ENCODE results near the gene UNC5A. TPM values are rescaled to one million over a fixed set of nuclear protein-coding genes. Genes with fewer than 3 reads are reported as not detected.

The UNC5A gene
- total RNA-seq, 4 donors from 2014 or later, result 0.19 TPM; not detected in 3

- H3K4me1 ChIP-seq, result no peaks in the 10 kb centered on the region
- H3K9me3 ChIP-seq, result no peaks in the 10 kb centered on the region
- no peak for TF ChIP-seq CTCF (IDR thresholded peaks at IDR 0.05)
- no peak for TF ChIP-seq POLR2A (IDR thresholded peaks at IDR 0.05)
- intact Hi-C loops (cut with DNase I), result no loop called here
- WGBS, 2 donors, result 56 to 79% methylated on average over 4 to 6 of the region's 8 CpGs
- no peak overlapping the region for H3K4me3 ChIP-seq
- no peak for DNase-seq
- no peaks in the 10 kb centered on the region for H3K36me3 ChIP-seq
- peaks cover 0 to 87% (median 0%) of the 10 kb centered on the region in 4 donors for H3K27me3 ChIP-seq
- no peak overlapping the region for H3K27ac ChIP-seq
Observed at GRCh38 chr5:176776916-176777315, 33.4 kb upstream of the UNC5A start.

- Histone ChIP-seq H3K4me3 (no peak overlapping the region), H3K36me3 (no peaks in the 10 kb centered on the region), H3K9me3 (no peaks in the 10 kb centered on the region), H3K27ac (no peak overlapping the region), H3K27me3 (peaks cover 0 to 77% (median 0%) of the 10 kb centered on the region in 4 donors), H3K4me1 (no peaks in the 10 kb centered on the region)
- DNase-seq, result no peak
- TF ChIP-seq CTCF (IDR thresholded peaks at IDR 0.05), result no peak
- TF ChIP-seq POLR2A (IDR thresholded peaks at IDR 0.05), result no peak
- intact Hi-C loops (cut with DNase I), result no loop called here
- WGBS, 2 donors, result 87 to 90% methylated on average over 2 to 5 of the region's 8 CpGs
Observed at GRCh38 chr5:176778921-176779465, 31.4 kb upstream of the UNC5A start.

GRCh38 chr5:176779537-176779936 lies 30.8 kb upstream of the UNC5A start:
- H3K27me3 ChIP-seq, result peaks cover 0 to 77% (median 0%) of the 10 kb centered on the region in 4 donors
- DNase-seq, result no peak
- 94 to 100% methylated on average over 3 of the region's 9 CpGs for WGBS, 2 donors

GRCh38 chr5:176780176-176781053 lies 29.9 kb upstream of the UNC5A start:
- intact Hi-C loops (cut with DNase I), result no loop called here
- no peak for DNase-seq
- no peak overlapping the region for H3K27ac ChIP-seq
- H3K4me3 ChIP-seq, result no peak overlapping the region
- H3K36me3 ChIP-seq, result no peaks in the 10 kb centered on the region
- 41 to 52% methylated on average over 12 to 13 of the region's 14 CpGs for WGBS, 2 donors
- TF ChIP-seq CTCF (IDR thresholded peaks at IDR 0.05) (no peak), POLR2A (IDR thresholded peaks at IDR 0.05) (no peak)
- peaks cover 0 to 77% (median 0%) of the 10 kb centered on the region in 4 donors for H3K27me3 ChIP-seq
- H3K4me1 ChIP-seq, result no peaks in the 10 kb centered on the region
- H3K9me3 ChIP-seq, result no peaks in the 10 kb centered on the region

More at GRCh38 chr5:176779537-176779936, 30.8 kb upstream of the UNC5A start:
- Histone ChIP-seq H3K36me3 (no peaks in the 10 kb centered on the region), H3K4me3 (no peak overlapping the region), H3K4me1 (no peaks in the 10 kb centered on the region), H3K27ac (no peak overlapping the region), H3K9me3 (no peaks in the 10 kb centered on the region)
- intact Hi-C loops (cut with DNase I), result no loop called here
- no peak for TF ChIP-seq POLR2A (IDR thresholded peaks at IDR 0.05)
- TF ChIP-seq CTCF (IDR thresholded peaks at IDR 0.05), result no peak

GRCh38 chr5:176781054-176781375 lies 29.3 kb upstream of the UNC5A start:
- no peak for DNase-seq
- WGBS, 2 donors, result 26 to 32% methylated on average over 6 to 8 of the region's 14 CpGs
- intact Hi-C loops (cut with DNase I), result no loop called here
- peaks cover 0 to 77% (median 0%) of the 10 kb centered on the region in 4 donors for H3K27me3 ChIP-seq
- no peaks in the 10 kb centered on the region for H3K4me1 ChIP-seq
- TF ChIP-seq CTCF (IDR thresholded peaks at IDR 0.05) (no peak), POLR2A (IDR thresholded peaks at IDR 0.05) (no peak)
- no peak overlapping the region for H3K27ac ChIP-seq
- no peaks in the 10 kb centered on the region for H3K9me3 ChIP-seq
- no peak overlapping the region for H3K4me3 ChIP-seq
- no peaks in the 10 kb centered on the region for H3K36me3 ChIP-seq
